PC-9 (cell line): ENCODE measurements around the gene SLC4A1. TPM values are rescaled to one million over a fixed set of nuclear protein-coding genes. Genes with fewer than 3 reads are reported as not detected.

ENCODE experiments used
- BruUV-seq: library from RNA; stranded (reverse); fragments of 400-500 nt; replicated peaks from 2 replicates; lab custom pipeline; 2021; lab: Mats Ljungman, UMichigan
- CTCF ChIA-PET: fragments of 300-600 bp; sonication (Branson Sonifier 250); formaldehyde crosslinking; loops from one replicate; lab custom pipeline; 2022; ENCODE audit warnings: antibody characterized with exemption; lab: Charles Lee
- POLR2A ChIA-PET: fragments of 300-600 bp; sonication (Branson Sonifier 250); formaldehyde crosslinking; loops from one replicate; lab custom pipeline; 2022; ENCODE audit warnings: antibody characterized with exemption; ENCODE audit not compliant: unreplicated experiment; lab: Charles Lee
- DNase-seq, 2 experiments: peaks; one replicate each; pipeline versions ENCODE4 v3.0.0 to v3.0.0-alpha.2; 2015 to 2022; ENCODE audit warnings: mixed read lengths in 1 of 2
- H2AFZ ChIP-seq: fragments of 200-600 bp; sonication (generic); 2 replicates; pipeline ENCODE4 v1.8.1; 2017; ENCODE audit warnings: antibody characterized with exemption
- H3F3A ChIP-seq: fragments of 200-600 bp; sonication (generic); 2 replicates; pipeline ENCODE4 v1.8.1; 2017; ENCODE audit warnings: antibody characterized with exemption, mild to moderate bottlenecking, low read depth; ENCODE audit not compliant: insufficient read depth
- H3K27ac ChIP-seq: fragments of 200-600 bp; sonication (generic); 2 replicates; pipeline ENCODE4 v1.6.1; 2016; ENCODE audit warnings: mixed run types
- H3K27me3 ChIP-seq: fragments of 200-600 bp; sonication (generic); 2 replicates; pipeline ENCODE4 v1.6.1; 2016; ENCODE audit warnings: low read depth, mixed run types; ENCODE audit not compliant: insufficient read depth
- H3K36me3 ChIP-seq: fragments of 200-600 bp; sonication (generic); 2 replicates; pipeline ENCODE4 v1.6.1; 2016; ENCODE audit warnings: low read depth, mixed run types
- H3K4me1 ChIP-seq: fragments of 200-600 bp; sonication (generic); replicated peaks from 2 replicates; pipeline ENCODE4 v1.6.1; 2016; ENCODE audit warnings: mixed run types; ENCODE audit not compliant: insufficient read depth
- H3K4me2 ChIP-seq: fragments of 200-600 bp; sonication (generic); 2 replicates; pipeline ENCODE4 v1.6.1; 2017; ENCODE audit warnings: mixed run types
- H3K4me3 ChIP-seq: fragments of 200-600 bp; sonication (generic); 2 replicates; pipeline ENCODE4 v1.6.1; 2016; ENCODE audit warnings: mixed run types
- H3K79me2 ChIP-seq: fragments of 200-600 bp; sonication (generic); 2 replicates; pipeline ENCODE4 v1.6.1; 2017; ENCODE audit warnings: low read depth, mixed run types
- H3K9me2 ChIP-seq: fragments of 200-600 bp; sonication (generic); 2 replicates; pipeline ENCODE4 v1.8.1; 2017; ENCODE audit warnings: mild to moderate bottlenecking; ENCODE audit not compliant: insufficient read depth
- H3K9me3 ChIP-seq: fragments of 200-600 bp; sonication (generic); 2 replicates; pipeline ENCODE4 v1.8.1; 2016; ENCODE audit warnings: low read depth; ENCODE audit not compliant: insufficient read depth
- H4K20me1 ChIP-seq: fragments of 200-600 bp; sonication (generic); 2 replicates; pipeline ENCODE4 v1.8.1; 2017; ENCODE audit not compliant: insufficient read depth
- CTCF ChIP-seq: fragments of 200-600 bp; sonication (generic); conservative IDR thresholded peaks from 2 replicates; pipeline ENCODE4 v1.6.1; 2017; ENCODE audit warnings: mixed run types, antibody characterized with exemption, mild to moderate bottlenecking, moderate library complexity
- EZH2 ChIP-seq: fragments of 200-600 bp; sonication (generic); IDR thresholded peaks from 2 replicates; pipeline ENCODE4 v1.8.0; 2017; ENCODE audit warnings: antibody characterized with exemption, low read depth
- intact Hi-C: fragments of 100-400 bp; cut with micrococcal nuclease; formaldehyde crosslinking; loops from one replicate; pipeline ENCODE4 v1.10.0; 2022; ENCODE audit not compliant: unreplicated experiment
- total RNA-seq: library from RNA; stranded (reverse); gene quantifications from 2 replicates; pipeline ENCODE4 v1.2.3, GENCODE V29; 2021

The SLC4A1 gene
- total RNA-seq, 1 experiment from 2014 or later: not detected

GRCh38 chr17:44255915-44256314, 12.0 kb downstream of the SLC4A1 start:
- H2AFZ ChIP-seq: no peak overlapping the region
- H3K4me1 ChIP-seq: no peaks in the 10 kb centered on the region
- ChIA-PET POLR2A (interaction anchor here (0.7 kb wide), 1 partner anchor 104 kb away, joined by 4 read pairs; no protein-coding TSS in a partner anchor), CTCF (no interaction called here)
- TF ChIP-seq EZH2 (no peak), CTCF (no peak)
- H3K27ac ChIP-seq: no peak overlapping the region
- H3K9me2 ChIP-seq: no peaks in the 10 kb centered on the region
- H3K4me3 ChIP-seq: no peak overlapping the region
- BruUV-seq: no TSS peak
- no peaks in the 10 kb centered on the region for H4K20me1 ChIP-seq
- intact Hi-C loops: no loop called here
- H3K27me3 ChIP-seq: peaks cover 30% of the 10 kb centered on the region
- H3K36me3 ChIP-seq: no peaks in the 10 kb centered on the region
- H3K4me2 ChIP-seq: no peak overlapping the region
- H3K79me2 ChIP-seq: no peaks in the 10 kb centered on the region
- no peaks in the 10 kb centered on the region for H3K9me3 ChIP-seq
- no peaks in the 10 kb centered on the region for H3F3A ChIP-seq
- no peak for DNase-seq

GRCh38 chr17:44254361-44255095, 13.4 kb downstream of the SLC4A1 start:
- CTCF ChIA-PET: interaction anchor here (0.6 kb wide), 1 partner anchor 108 kb away, joined by 5 read pairs; no protein-coding TSS in a partner anchor
- no peaks in the 10 kb centered on the region for H3K4me1 ChIP-seq
- H3K36me3 ChIP-seq: no peaks in the 10 kb centered on the region
- DNase-seq: no peak
- intact Hi-C loops: no loop called here
- no peaks in the 10 kb centered on the region for H3K9me3 ChIP-seq
- POLR2A ChIA-PET: interaction anchor here (0.6 kb wide), 1 partner anchor 897 kb away, joined by 12 read pairs; no protein-coding TSS in a partner anchor
- no peak overlapping the region for H2AFZ ChIP-seq
- no peak overlapping the region for H3K27ac ChIP-seq
- no peaks in the 10 kb centered on the region for H3K9me2 ChIP-seq
- H3K4me3 ChIP-seq: no peak overlapping the region
- H4K20me1 ChIP-seq: no peaks in the 10 kb centered on the region
- no peaks in the 10 kb centered on the region for H3F3A ChIP-seq
- H3K27me3 ChIP-seq: peaks cover 30% of the 10 kb centered on the region
- no peak for TF ChIP-seq EZH2
- no peak for TF ChIP-seq CTCF
- no TSS peak for BruUV-seq
- H3K79me2 ChIP-seq: no peaks in the 10 kb centered on the region
- no peak overlapping the region for H3K4me2 ChIP-seq

- H3K27me3 ChIP-seq: peaks cover 30% of the 10 kb centered on the region
- TF ChIP-seq EZH2: no peak
- TF ChIP-seq CTCF: no peak
- H4K20me1 ChIP-seq: no peaks in the 10 kb centered on the region
- H2AFZ ChIP-seq: no peak overlapping the region
- H3F3A ChIP-seq: no peaks in the 10 kb centered on the region
- no TSS peak for BruUV-seq
- H3K9me2 ChIP-seq: no peaks in the 10 kb centered on the region
- no peaks in the 10 kb centered on the region for H3K36me3 ChIP-seq
- ChIA-PET POLR2A (no interaction called here), CTCF (no interaction called here)
- H3K27ac ChIP-seq: no peak overlapping the region
- no peak for DNase-seq
- no peak overlapping the region for H3K4me2 ChIP-seq
- no peaks in the 10 kb centered on the region for H3K9me3 ChIP-seq
- intact Hi-C loops: no loop called here
- no peaks in the 10 kb centered on the region for H3K4me1 ChIP-seq
- no peak overlapping the region for H3K4me3 ChIP-seq
- no peaks in the 10 kb centered on the region for H3K79me2 ChIP-seq
These were observed 14.9 kb downstream of the SLC4A1 start for GRCh38 chr17:44253006-44253405.
